ENCODE measurements around the gene FLT1.

Gene FLT1

DNA sequence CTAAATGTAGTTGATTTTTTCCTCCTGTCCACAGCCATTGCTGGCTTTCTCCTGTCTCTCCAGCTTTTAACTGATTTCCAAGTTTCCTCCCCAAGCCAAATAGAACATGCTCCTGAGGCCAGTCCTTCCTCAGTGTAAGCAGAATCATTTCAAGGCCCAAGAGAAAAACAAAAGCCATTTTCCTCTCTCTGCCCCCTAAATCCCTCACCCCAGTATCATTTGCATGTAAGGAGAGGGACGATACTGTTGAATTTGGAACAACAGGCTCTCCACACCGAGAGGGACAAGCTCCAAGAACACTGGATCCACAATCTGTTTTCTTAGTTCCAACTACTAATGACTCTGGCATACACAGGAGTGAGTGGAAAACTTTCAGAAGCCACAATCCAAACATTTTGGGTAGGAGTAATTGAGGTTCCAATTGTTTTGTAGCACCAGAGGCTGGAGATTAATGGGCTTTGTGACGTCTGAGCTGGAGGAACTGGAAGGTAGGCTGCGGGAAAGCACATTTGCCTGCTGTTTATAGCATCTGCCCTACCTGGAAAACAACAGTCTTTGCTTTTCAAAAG, 156.8 kb downstream of the FLT1 start:
- TF ChIP-seq CTCF (IDR thresholded peaks at IDR 0.05; ENCODE audit: extremely low read depth, missing control alignments) = no peak
- no peak for DNase-seq (ENCODE audit: low spot score)

- no peak for DNase-seq (ENCODE audit: low spot score)
- TF ChIP-seq CTCF (IDR thresholded peaks at IDR 0.05; ENCODE audit: extremely low read depth, missing control alignments) = no peak
These were observed 157.5 kb downstream of the FLT1 start for GRCh38 chr13:28337166-28338005.

DNA sequence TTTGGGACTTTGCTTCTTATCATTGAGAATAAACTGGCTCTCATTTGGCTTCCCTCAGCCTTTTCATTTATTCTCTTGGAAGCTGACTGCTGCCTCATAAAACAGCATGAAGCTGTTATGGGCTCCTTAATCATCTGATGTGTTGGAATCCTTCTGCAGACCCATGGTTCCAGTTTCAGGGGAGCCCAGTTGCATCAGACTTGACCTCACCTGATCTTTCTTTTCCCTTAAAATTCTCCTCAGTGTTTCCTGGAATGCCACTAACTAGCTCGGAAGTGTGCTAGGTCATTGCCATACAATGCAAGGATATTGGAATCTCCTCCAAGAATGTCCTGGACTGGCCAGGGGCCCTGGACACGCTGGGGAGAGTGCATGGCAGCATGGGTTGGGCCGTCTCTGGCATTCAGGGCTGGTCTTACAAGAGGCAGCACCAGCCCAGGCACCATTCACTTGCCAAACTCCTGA, 158.7 kb downstream of the FLT1 start:
- TF ChIP-seq CTCF (IDR thresholded peaks at IDR 0.05; ENCODE audit: extremely low read depth, missing control alignments) = no peak
- no peak for DNase-seq (ENCODE audit: low spot score)

- peak; percentile 28 for DNase-seq (ENCODE audit: low spot score)
- TF ChIP-seq CTCF (IDR thresholded peaks at IDR 0.05; ENCODE audit: extremely low read depth, missing control alignments) = no peak
These were observed 161.6 kb downstream of the FLT1 start for GRCh38 chr13:28333204-28333881.

- TF ChIP-seq CTCF (IDR thresholded peaks at IDR 0.05; ENCODE audit: extremely low read depth, missing control alignments) = no peak
- no peak for DNase-seq (ENCODE audit: low spot score)
These were observed 165.4 kb downstream of the FLT1 start for GRCh38 chr13:28329395-28330158.

DNA sequence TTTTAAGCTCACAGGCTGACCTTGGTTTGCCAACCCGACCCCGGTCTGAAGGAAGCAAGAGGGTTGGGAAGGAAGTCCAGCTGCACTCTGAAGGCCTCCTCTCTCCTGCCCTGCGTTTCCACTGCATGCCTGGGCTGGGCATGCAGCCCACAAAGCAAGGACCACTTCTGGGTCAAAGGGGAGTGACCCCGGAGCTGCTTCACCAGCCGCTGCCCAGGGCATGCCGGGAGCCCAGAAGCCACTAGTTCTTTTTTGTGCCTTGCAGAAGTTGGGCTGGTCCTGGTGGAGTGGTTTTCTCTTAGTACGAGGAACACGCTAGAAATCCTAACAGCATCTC, 166.7 kb downstream of the FLT1 start:
- TF ChIP-seq CTCF (IDR thresholded peaks at IDR 0.05; ENCODE audit: extremely low read depth, missing control alignments) = no peak
- DNase-seq (ENCODE audit: low spot score) = no peak
